ENCODE data around the gene UBA6.
"Not testable (repeated sequence)": the region's sequence is repeated elsewhere in the genome, so short reads cannot be mapped to it uniquely, and the experiment has no call there.

UBA6 gene

DNA sequence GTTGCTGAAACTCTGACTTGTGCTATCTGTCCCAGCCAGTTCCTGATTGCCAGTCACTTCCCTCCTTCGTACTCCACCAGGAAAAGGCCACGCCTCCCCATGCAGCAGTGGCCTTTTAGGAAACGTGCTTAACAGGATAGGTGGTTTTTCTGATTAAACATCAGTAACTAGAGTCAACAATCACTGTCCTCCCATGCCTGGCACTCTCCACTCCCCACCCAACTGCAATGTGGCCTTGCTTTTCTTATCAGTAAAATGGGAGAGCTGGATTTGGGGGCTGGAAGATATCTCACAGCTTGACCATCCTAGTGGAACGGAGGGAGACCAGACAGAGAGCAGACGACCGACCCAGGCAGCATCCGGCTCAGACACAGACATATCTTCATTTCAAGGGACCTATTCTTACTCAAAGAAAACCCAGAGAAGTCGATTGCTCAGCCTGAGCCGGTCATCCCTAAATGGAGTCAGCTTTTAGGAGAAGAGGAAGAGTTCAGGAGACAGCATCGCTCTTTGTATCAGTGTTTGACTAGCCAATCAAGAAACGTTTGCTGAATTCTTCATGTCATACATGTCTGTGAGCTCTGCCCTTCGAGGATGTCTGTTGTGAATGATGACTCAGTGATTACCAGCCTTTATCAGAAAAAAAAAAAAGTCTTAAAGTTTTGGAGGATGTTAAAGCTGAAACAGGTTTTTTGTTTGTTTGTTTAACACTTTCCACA is 12.7 kb upstream of the UBA6 start:
- no peak for DNase-seq (ENCODE audit: low read depth)

DNA sequence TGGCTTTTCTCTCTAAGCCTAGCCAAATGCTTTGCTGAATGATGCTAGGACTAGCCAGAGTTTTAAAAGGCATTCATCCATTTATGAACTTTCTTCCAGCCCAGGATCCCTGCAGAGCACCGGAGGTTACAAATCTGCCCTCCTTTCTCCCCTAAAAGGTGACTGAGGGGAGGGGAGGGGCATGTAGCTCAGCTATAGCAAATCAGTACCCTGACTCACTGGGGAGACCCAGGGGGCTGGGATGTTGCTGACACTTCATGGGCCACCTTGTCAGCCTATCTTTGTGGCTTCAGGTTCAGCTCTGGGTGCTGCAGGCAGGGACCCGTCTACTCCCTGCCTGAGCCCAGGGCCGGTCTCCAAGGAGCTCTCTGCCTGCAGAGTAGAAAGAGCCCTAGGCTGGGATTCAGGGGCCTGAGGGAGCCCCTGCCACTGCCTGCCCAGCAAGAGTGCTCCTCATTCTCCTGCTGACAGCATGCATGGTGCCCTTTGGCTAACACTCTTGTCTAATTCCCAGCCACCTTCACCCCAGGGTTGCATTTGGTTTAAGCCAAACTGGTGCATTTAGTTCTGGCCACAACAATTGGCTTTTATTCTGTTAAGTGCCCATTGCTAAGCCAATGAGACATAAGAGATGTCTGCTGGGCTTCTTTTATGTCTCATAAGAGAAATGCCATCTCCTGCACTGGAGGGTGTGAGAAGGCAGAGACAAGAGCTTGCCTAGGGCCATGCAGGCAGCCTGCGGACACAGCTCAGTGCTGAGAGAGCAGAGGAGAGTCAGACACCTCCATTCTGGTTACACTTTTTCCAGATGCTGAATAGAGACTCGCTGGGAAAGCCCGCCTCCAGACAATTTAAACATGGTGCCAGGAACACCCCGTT is 11.9 kb upstream of the UBA6 start:
- DNase-seq (ENCODE audit: low read depth), result no peak

DNA sequence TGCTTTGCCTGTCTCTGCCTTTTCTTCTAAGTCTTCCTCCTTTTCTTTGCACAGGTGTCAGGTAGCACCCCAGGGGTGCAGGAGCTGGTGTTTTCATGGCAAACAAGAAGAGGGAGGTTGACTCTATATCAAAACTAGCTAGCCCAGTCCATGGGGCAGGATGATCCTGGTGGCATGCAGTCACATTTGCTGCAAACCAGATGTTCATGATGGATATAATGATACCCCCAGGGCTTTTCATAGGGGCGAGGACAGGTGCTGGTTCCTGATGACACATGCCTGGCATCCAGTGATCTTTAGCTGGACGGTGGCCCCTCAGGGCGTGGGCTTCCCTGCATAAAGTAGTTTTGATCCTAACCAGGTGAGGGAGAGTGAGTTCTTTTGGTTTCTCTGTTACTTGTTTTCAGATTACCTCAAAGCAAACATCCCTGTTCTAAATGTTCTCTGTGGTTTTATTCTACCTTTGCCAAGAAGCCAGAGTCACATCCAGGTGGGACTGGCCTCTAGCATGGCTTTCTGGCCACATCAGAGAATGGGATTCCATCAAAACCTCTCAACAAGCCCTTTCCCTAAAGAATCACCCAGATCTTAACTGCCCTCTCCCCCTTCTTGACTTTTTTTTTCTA is 11.2 kb upstream of the UBA6 start:
- no peak for DNase-seq (ENCODE audit: low read depth)

DNA sequence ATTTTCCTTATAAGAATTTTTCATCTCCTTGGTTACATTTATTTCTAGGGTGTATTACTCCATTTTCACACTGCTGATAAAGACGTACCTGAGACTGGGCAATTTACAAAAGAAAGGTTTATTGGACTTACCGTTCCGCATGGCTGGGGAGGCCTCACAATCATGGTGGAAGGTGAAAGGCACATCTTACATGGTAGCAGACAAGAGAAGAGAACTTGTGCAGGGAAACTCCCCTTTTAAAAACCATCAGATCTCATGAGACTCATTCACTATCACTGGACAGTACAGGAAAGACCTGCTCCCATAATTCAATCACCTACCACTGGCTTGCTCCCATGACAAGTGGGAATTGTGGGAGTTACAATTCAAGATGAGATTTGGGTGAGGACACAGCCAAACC is 5.7 kb upstream of the UBA6 start:
- not testable (repeated sequence) for DNase-seq (ENCODE audit: low read depth)

DNA sequence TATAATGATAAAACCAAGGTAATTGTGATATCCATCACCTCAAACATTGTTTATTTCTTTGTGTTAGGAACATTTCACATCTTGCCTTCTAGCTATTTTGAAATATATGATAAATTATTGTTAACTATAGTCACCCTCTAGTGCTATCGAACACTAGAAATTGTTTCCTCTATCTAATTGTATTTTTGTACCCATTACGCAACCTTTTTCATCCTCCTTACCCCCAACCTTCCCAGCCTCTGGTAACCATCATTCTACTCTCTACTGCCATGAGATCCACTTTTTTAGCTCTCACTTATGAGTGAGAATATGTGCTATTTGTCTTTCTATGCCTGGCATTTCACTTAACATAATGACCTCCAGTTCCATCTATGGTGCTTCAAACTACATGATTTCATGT is 3.9 kb upstream of the UBA6 start:
- no peak for DNase-seq (ENCODE audit: low read depth)

DNA sequence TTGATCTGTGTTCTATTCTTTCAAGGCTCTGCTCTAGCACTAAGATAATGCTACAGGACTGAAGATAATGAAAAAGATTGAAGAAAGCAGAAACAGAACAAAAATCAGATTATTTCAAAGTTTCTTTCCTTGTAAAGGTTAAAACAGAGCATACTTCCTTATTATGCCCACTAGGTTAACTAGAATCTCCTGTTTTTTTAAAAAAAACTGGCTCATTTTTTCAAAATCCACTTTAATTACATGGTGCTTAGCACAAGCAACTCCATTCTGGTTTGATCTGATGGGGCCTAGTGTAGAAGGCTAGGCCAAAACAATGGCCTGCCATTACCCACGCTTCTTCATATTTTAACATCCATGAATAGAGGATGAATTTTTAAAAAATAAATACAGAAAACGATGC is 1.2 kb upstream of the UBA6 start:
- DNase-seq (ENCODE audit: low read depth), result no peak

DNA sequence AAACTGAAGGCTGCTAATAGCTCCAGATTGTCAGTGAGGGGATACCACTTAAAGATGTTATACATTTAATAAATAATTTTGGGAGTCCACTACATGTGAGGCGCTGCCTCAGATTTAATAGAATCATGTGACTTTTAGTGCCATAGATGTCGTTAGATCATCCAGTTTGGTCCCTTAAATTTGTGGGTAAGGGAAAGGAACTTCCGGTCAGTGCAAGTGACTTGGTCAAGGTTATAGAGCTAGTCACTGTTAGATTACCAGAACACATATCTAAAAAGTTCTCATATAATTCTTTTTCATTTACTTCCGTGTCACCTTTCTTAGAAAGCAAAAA is 529 bp upstream of the UBA6 start:
- DNase-seq (ENCODE audit: low read depth), result no peak

DNA sequence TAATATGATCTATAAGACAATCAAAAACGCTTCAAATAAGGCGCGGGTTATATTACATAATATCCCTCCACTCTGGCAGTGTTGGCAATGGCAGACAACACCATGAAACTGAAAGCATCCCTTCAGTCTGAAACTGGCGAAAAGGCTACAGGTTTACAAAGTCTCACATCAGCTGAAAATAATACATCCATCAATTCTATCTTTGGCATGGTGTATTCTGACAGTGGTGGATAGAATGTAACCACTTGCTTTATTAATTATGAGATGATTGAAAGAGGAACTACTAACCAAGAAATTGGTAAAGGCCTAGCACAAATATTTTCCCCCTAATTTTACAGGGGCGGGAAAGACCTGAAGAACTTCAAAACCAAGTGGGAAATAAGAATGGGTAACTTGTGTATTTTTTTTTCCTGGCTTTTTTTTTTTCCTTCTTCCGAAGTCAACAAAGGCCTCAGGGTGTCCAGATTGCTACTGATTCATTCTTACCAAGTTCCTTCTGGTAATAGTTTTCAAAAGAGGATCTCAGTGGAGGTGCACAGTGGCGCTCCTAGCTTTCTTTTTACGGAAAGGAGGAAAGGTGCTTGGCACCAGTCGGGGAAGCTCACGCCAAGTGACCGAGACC is 728 bp downstream of the UBA6 start:
- DNase-seq (ENCODE audit: low read depth), result no peak

DNA sequence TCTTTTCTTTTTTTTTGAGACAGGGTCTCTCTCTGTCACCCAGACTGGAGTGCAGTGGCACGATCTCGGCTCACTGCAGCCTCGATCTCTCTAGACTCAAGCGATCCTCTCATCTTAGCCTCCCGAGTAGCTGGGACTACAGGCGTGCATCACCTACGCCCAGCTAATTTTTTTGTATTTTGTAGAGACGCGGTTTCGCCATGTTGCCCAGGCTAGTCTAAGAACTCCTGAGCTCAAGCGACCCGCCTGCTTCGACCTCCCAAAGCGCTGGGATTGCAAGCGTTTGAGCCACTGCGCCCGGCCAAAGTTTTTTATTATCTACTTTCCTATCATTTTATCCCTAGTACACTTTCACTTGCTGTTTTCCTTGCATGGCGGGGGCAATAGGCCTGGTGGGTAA is 1.4 kb downstream of the UBA6 start:
- DNase-seq (ENCODE audit: low read depth), result no peak

DNA sequence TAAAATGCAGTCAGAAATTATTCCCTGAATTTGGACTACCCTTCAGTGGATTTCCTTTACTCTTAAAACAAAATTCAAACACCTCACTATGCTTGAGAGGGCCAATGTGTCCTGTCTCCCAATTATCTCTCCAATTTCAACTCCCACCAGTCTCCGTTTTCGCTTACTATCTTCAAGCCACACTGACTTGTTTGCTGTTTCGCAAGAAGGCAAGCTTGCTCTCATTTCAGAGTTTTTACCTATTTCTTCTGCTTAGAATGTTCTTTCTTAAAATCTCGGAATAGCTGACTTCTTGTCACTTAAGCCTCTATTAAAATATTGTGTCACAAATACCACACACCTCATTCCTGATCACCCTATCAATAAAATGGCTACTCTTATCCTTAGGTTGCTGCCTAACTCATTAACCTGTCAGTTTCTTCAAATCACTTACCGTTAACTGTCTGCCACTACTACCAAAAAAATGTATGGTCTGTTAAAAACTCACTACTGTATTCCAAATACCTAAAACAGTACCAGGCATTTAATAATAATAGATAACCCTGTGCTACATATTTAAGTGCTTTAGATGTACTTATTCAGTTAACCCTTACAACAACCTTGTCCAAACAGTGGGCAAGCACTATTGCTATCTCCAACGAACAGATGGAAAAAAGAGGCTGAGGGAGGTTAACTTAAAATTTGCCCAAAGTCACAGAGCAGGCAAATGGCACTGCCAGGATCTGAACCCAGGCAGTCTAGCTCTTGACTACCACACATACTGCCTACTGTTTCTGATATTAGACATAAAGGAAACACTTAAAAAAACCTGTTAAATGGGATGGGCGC is 2.9 kb downstream of the UBA6 start:
- DNase-seq (ENCODE audit: low read depth), result no peak

DNA sequence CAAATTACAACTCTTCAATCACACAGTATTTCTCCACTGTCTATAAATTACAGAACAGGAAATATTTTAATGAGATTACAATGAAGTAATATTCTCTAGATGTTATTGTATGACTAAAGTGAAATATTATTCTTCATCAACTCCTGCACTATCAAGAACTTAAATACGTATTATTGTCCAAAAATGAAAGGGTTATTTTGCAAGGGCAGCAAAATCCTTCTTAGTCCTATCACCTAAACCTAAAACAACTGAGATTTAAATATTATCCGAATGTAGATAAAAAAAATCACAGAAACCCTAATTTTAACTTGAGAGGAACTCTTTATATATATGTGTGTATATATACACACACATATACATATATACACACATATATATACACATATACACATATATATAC is 4.9 kb downstream of the UBA6 start:
- DNase-seq (ENCODE audit: low read depth), result no peak

DNA sequence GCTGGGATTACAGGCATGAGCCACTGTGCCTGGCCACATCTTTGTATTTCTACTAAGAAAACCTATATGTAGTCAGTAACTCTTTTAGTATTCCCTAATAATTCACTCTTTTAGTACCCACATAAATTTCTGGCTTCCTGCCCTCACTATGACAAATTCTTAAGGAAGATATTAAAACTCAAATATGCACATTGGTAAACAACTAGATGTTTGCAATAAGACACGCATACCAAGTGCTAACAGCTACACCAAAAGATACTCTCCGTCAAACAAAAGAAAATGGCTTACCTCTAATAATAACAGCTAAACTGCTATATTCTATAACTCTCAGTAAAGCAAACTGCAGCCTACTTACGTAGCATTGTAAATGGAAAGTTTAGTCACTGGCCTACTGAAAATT is 6.3 kb downstream of the UBA6 start:
- DNase-seq (ENCODE audit: low read depth), result no peak

DNA sequence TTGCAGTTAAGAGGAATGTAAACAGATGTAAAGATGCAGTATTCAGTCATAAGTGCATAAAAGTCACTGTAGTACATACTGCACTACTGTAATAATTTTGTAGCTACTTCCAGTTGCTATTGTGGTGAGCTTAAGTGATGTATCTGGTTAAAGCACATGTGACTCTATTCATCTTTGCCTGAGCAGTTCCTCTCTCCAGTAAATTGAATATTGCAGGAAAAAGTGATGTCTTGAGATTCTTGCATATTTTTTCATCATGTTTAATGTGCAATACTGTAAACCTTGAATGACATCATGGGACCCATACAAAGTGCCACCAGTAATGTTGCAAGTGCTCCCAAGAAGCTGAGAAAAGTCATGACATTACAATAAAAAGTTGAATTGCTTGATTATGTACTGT is 9.6 kb downstream of the UBA6 start:
- no peak for DNase-seq (ENCODE audit: low read depth)

DNA sequence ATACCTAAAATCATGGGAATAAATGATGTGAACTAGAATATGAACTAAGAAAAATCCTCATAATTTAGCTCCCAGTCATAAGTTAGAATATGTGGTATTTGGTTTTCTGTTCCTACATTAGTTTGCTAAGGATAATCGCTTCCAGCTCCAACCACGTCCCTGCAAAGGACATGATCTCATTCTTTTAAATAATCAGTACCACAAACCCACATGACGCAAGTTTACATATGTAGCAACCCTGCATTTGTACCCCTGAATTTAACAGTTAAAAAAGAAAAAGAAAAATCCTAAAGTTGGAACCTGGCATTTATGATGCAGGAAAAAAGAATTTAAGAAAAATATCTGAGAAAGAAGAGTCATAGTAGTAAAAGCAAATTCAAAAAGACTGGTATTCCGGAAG is 13.3 kb downstream of the UBA6 start:
- DNase-seq (ENCODE audit: low read depth), result no peak

DNA sequence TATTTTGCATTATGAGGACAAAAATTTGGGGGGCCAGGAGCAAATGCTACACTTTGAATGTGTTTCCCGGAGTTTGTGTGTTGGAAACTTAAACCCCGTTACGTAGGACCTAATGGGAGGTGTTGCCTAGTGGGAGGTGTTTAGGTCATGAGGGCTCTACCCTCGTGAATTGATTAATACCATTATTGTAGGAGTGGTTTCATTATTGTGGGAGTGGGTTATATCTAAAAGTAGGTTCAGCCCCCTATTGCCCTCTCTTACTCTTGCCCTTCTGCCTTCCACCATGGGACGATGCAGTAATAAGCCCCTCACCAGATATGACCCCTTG is 15.5 kb downstream of the UBA6 start:
- DNase-seq (ENCODE audit: low read depth), result no peak

DNA sequence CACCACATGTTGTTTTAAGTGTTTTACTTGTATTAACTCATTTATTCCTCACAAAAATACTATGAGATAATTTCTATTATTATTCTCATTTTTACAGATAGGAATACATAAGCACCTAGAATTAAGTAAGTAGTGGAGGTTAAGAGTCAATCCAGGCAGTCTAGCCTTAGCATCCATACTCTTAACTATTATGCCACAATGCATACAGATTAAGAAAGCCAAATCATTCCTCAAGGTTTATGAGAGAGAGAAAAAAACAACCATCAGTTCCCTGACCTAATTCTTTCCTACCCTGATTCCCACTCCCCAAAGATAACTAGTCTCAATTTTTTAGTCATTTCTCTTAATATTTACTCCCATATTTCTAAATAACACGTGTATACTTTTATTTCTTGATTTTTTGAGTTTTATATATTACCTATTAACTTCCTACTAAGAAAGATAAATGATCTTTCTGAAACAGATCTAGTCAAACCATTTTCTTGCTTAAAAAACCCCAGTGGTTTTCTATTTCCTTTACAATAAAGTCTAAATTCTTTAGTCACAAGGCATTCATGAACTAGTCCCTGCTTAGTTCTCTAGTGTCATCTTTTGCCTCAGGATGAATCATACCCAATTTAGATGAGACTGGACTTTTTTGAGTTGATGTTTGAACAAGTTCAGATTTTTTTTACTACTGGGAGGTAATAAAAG is 16.0 kb downstream of the UBA6 start:
- DNase-seq (ENCODE audit: low read depth), result no peak

DNA sequence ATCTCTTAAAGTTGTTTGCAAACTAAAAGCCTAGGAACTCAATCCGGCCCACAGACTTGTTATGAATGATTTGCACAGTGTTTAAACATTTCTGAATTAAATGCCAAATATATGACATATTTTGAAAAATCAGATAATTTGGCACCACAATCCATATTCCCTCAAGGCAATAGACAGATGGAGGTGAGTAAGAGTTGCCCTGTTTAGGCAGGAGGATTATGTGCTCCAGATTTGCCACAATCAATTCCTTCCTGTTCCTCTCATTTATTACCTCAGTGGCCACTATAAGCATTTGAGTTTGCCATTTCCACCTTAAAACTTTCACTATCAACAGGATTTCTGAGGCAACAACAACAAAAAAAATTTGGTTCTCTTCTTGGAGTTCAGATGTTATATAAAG is 18.7 kb downstream of the UBA6 start:
- DNase-seq (ENCODE audit: low read depth), result no peak

DNA sequence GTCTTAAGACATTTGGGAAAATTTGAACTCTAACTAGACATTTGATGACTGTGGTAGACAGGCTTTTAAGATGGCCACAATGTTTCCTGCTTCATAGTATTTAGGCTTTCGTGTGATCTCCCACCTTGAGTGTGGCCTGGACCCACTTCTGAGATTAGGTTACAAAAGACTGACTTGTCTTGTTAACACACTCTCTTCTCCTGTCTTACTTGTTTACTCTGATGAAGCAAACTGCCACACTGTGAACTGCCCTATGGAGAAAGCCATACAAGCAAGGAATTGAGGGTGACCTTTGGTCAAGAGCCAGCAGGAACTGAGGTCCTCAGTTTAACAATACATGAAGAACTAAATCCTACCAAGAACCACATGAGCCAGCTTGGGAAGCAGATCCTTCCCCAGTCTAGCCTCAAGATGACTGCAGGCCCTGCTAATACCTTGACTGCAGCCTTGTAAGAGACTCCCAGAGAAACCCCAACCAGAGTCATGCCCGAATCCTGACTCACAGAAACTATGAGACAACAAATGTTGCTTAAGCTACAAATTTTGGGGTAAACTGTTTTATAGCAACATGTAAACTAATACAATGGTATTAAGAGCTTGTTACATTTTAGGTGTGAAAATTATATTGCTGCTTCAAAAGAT is 20.3 kb downstream of the UBA6 start:
- DNase-seq (ENCODE audit: low read depth), result no peak

DNA sequence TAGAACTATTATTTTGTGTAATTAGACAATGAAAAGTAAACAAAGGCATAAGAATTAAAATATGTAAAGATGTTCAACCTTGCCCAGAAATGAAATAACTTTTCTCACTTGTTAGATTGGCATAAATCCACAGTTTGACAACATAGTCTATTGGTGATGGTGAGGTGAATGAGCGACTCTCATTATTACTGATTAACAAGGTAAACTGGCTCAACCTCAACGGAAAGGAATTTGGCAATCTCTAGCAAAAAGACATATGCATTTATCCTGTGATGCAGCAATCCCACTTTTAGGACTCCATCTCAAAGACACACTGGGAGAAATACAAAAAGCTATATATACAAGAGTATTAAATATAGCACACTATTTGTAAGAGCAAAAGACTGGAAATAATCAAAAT is 22.3 kb downstream of the UBA6 start:
- no peak for DNase-seq (ENCODE audit: low read depth)

DNA sequence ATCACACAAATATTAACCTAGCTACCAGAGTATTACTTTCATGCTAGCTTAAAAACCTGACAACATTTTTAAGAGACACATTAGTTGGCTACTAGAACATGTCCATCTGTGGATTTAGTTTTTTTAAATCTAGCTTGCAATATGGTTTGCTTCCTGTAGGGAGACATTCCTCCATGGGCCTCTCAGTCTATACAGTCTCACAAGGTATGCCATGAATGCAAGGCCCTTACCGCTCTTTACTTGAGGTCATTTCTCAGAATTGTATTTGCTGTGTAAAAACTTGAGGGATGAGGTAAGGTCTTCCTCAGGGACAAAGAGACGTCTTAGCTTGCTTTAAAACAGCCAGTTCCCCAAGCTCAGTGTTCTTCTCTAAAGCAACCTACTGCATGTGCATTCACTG is 26.9 kb downstream of the UBA6 start:
- DNase-seq (ENCODE audit: low read depth), result no peak

DNA sequence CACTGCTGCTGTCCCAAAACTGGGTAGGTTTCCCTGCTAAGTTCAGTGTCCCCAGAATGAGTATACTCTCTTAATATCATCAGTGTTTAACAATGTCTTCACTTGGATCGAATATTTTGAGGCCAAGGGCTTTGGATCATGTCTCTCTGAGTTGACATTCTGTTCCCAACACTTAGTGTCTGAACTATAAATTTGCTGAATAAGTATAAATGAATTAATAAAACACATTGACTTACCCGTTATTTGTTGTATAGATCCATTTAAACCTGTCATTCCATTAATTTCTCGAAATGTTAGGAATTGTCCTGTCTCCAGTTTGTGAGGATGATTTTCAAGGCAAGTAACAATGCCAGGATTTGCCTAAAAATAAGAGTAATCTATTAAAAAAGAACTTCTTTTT is 32.6 kb downstream of the UBA6 start:
- no peak for DNase-seq (ENCODE audit: low read depth)

Measured in stimulated activated CD8-positive, alpha-beta memory T cell treated with anti-CD3 and anti-CD28 coated beads, Interleukin-15, amount 100 ng/mL, for 24 hours (primary cell).